ENCODE data around the gene RORB.

Gene RORB

DNA sequence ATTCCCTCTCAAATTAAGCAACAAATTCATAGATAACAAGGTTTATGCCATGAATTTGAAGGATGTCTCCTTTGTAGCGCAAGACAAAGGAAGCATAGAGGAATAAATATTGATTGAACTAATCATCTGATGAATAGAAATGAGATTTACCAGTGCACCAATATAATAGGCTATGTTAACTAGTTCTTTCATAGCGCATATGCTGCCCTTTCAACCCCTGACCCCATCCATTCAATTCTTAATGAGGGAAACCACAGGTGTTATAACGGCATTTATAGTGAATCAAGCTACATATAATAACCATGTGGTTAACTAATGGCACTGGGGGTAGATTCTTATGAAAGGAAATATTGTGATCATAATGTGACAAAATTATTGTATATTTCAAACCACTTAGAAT lies 6.5 kb downstream of the RORB start:
- in situ Hi-C loops (cut with HindIII; ENCODE audit: low sequenced_read_pairs), result no loop called here
- TF ChIP-seq, protein P1, sequence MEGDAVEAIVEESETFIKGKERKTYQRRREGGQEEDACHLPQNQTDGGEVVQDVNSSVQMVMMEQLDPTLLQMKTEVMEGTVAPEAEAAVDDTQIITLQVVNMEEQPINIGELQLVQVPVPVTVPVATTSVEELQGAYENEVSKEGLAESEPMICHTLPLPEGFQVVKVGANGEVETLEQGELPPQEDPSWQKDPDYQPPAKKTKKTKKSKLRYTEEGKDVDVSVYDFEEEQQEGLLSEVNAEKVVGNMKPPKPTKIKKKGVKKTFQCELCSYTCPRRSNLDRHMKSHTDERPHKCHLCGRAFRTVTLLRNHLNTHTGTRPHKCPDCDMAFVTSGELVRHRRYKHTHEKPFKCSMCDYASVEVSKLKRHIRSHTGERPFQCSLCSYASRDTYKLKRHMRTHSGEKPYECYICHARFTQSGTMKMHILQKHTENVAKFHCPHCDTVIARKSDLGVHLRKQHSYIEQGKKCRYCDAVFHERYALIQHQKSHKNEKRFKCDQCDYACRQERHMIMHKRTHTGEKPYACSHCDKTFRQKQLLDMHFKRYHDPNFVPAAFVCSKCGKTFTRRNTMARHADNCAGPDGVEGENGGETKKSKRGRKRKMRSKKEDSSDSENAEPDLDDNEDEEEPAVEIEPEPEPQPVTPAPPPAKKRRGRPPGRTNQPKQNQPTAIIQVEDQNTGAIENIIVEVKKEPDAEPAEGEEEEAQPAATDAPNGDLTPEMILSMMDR (IDR thresholded peaks at IDR 0.05; ENCODE audit: low read depth, low read length), result no peak
- H3K4me3 ChIP-seq (ENCODE audit: low read depth, low read length), result no peak overlapping the region
- DNase-seq (ENCODE audit: low read depth, low spot score), result no peak

DNA sequence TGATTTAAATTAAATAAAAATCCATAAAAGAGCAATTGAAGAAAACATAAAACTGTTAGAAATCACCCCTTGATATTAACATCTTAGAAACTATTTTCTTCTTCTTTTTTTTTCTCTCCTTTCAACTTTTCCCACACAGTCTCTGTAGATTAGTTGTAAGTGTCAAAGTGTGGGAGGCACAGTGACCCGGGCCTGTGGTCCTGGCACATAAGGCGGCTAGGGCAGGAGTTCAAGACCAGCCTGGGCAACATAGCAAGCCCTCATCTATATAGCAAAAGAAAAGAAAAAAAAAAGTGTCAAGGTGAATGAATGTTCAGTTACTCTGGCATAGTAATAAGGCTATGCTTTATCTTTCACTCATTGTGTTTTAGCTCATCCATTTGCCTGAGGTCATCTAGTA lies 14.2 kb downstream of the RORB start:
- H3K4me3 ChIP-seq (ENCODE audit: low read depth, low read length), result no peak overlapping the region
- in situ Hi-C loops (cut with HindIII; ENCODE audit: low sequenced_read_pairs), result no loop called here
- DNase-seq (ENCODE audit: low read depth, low spot score), result no peak
- TF ChIP-seq, protein P1 (IDR thresholded peaks at IDR 0.05; ENCODE audit: low read depth, low read length), result no peak

DNA sequence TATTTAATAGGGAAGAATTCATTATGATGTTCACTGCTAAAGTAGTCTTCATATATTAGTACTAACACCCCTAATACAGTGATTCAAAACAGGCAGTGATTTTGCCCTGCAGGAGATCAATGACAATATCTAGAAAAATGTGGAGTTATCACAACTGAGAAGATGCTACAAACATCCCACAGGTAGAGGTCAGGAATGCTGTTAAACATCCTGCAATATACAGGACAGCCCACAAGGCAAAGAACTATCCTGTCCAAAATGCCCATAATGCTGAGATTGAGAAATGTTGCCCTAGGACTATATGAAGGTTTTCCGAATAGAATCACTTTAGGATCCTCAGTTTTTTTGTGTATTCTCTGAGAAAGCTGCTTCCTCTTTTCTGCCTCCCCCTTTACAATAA lies 15.3 kb downstream of the RORB start:
- no peak overlapping the region for H3K4me3 ChIP-seq (ENCODE audit: low read depth, low read length)
- DNase-seq (ENCODE audit: low read depth, low spot score), result no peak
- in situ Hi-C loops (cut with HindIII; ENCODE audit: low sequenced_read_pairs), result no loop called here
- TF ChIP-seq, protein P1 (IDR thresholded peaks at IDR 0.05; ENCODE audit: low read depth, low read length), result no peak

DNA sequence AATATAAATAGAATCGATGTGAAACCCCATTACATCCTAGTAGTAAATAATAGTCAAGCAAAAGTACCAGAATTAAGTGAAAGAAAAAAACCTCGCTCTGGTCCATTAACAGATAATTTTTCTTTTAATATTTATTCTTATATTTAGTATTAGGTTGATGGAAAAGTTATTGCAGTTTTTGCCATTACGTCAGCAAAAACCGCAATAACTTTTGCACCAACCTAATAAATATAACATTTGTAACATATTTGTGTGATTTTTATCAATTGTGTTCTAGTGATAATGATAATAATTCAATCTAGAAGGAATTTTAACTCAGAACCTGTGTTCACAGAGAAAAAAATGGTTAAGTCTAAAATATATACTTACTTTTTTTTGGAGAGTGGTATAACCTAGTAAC lies 16.1 kb downstream of the RORB start:
- in situ Hi-C loops (cut with HindIII; ENCODE audit: low sequenced_read_pairs), result no loop called here
- no peak for DNase-seq (ENCODE audit: low read depth, low spot score)
- H3K4me3 ChIP-seq (ENCODE audit: low read depth, low read length), result no peak overlapping the region
- TF ChIP-seq, protein P1 (IDR thresholded peaks at IDR 0.05; ENCODE audit: low read depth, low read length), result no peak

DNA sequence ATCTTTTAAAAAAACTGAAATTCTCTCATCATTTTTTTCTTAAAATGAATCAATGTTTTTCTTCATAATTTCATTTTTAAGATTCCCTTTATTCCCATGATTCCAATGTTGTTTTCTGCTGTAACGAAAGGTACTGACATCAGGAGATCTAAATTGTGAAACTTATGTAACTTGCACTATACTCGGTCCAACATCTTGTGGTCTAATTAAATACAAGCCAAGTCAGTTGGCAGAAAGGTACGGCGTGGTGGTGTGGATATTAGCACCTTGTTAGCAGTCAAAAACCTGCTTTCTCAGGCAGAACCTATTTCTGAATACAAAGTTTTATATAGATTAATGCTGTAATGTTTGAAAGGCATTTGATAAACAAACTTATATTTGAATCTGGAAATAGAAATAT lies 20.1 kb downstream of the RORB start:
- in situ Hi-C loops (cut with HindIII; ENCODE audit: low sequenced_read_pairs), result no loop called here
- TF ChIP-seq, protein P1 (IDR thresholded peaks at IDR 0.05; ENCODE audit: low read depth, low read length), result no peak

DNA sequence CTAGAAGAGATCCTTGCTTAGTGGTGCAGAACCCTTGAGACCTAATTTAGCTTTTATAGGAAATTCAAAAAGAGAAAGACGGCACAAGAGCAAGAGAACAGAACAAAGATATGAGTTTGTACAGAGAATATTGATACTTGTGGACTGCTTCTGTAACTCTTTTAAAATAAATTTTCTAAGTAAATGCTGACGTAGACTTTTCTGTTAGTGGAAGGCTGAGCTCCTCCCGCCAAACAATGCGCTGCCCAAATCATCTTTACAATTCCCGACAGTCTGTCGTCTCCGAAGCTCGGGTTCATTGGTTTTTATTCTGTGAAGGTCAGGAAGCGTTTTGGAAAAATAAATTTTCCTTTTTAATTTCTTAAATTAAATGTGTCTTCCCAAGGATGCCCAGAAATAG lies 22.3 kb downstream of the RORB start:
- in situ Hi-C loops (cut with HindIII; ENCODE audit: low sequenced_read_pairs), result no loop called here
- no peak for DNase-seq (ENCODE audit: low read depth, low spot score)
- TF ChIP-seq, protein P1 (IDR thresholded peaks at IDR 0.05; ENCODE audit: low read depth, low read length), result no peak
- H3K4me3 ChIP-seq (ENCODE audit: low read depth, low read length), result no peak overlapping the region

More for the DNA sequence above, 20.1 kb downstream of the RORB start:
- no peak for DNase-seq (ENCODE audit: low read depth, low spot score)
- H3K4me3 ChIP-seq (ENCODE audit: low read depth, low read length), result no peak overlapping the region

DNA sequence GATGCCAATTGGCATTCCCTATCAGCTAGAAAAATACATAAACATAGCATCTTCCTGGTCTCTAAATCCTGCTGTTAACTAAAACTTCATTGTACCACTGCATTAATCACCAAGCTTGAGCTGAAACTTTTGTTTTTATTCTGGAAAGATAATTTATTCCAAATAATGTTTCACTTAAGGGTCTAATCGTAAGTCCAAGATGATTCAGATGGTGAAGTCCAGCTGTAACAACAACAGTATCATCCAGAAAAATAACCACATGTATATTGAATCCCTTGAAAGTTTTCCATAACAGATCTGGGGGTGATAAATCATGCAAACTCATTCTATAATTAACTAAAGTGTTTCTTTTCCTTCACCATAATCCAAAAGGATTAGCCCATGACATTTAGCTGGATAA lies 23.9 kb downstream of the RORB start:
- TF ChIP-seq, protein P1 (IDR thresholded peaks at IDR 0.05; ENCODE audit: low read depth, low read length), result no peak
- H3K4me3 ChIP-seq (ENCODE audit: low read depth, low read length), result no peak overlapping the region
- in situ Hi-C loops (cut with HindIII; ENCODE audit: low sequenced_read_pairs), result no loop called here
- DNase-seq (ENCODE audit: low read depth, low spot score), result peak; percentile 65
